Prostate gland (tissue), 2 donors: ENCODE data around the gene NGRN. TPM values are rescaled to one million over a fixed set of nuclear protein-coding genes. Genes with fewer than 3 reads are reported as not detected.
"Not testable (repeated sequence)": the region's sequence is repeated elsewhere in the genome, so short reads cannot be mapped to it uniquely, and the experiment has no call there.

ENCODE experiments used
- DNase-seq: peaks from one replicate; pipeline ENCODE4 v3.0.0-alpha.2; 2019; ENCODE audit warnings: low spot score
- H3K27ac ChIP-seq, 2 donors: fragments of 200-600 bp; sonication (generic); 2 replicates each; pipeline ENCODE4 v1.5.1; 2017 to 2019
- H3K27me3 ChIP-seq: fragments of 200-600 bp; sonication (generic); replicated peaks from 2 replicates; pipeline ENCODE4 v1.5.1; 2019; ENCODE audit not compliant: insufficient read depth
- H3K36me3 ChIP-seq, 2 donors: fragments of 200-600 bp; sonication (generic); 1 replicate in 1 of 2; 2 replicates in 1 of 2; pipeline versions ENCODE4 v1.5.1 to v1.8.1; 2017 to 2019
- H3K4me1 ChIP-seq: fragments of 200-600 bp; sonication (generic); replicated peaks from 2 replicates; pipeline ENCODE4 v1.5.1; 2019
- H3K4me3 ChIP-seq, 2 donors: fragments of 200-600 bp; sonication (generic); 2 replicates each; pipeline ENCODE4 v1.5.1; 2017 to 2019
- H3K9me3 ChIP-seq: fragments of 200-600 bp; sonication (generic); 2 replicates; pipeline ENCODE4 v1.5.1; 2017
- CTCF ChIP-seq, 4 experiments: fragments of 200-600 bp in 2 of 4; fragments of 450-650 bp in 2 of 4; sonication (generic) in 2 of 4; IDR thresholded peaks; 1 replicate in 3 of 4; 2 replicates in 1 of 4; pipeline ENCODE4 v1.5.1; 2016 to 2019; ENCODE audit warnings: antibody characterized with exemption in 4 of 4, mild to moderate bottlenecking in 2 of 4, moderate library complexity in 2 of 4
- POLR2A ChIP-seq: fragments of 450-650 bp; IDR thresholded peaks from one replicate; pipeline ENCODE4 v1.6.1; 2016; ENCODE audit warnings: antibody characterized with exemption, mild to moderate bottlenecking
- POLR2AphosphoS5 ChIP-seq: sonication (generic); formaldehyde crosslinking; IDR thresholded peaks from one replicate; pipeline ENCODE4 v1.6.1; 2017; ENCODE audit warnings: antibody characterized with exemption
- WGBS: methylation state at CpG from one replicate; pipeline ENCODE4 v1.1.5; 2018; 5-methylcytosine and 5-hydroxymethylcytosine counted together
- intact Hi-C: fragments of 100-400 bp; cut with DNase I; formaldehyde crosslinking; loops from one replicate; pipeline ENCODE4 v1.14.2; 2022
- total RNA-seq, 2 donors: library from RNA; depleted of rRNA; stranded (reverse); fragments of >200 nt; gene quantifications; one replicate each; pipeline ENCODE4 v1.1.0, GENCODE V29; 2016

The NGRN gene
- total RNA-seq, 2 donors from 2014 or later = 102 to 108 TPM

- Histone ChIP-seq H3K9me3 (no peaks in the 10 kb centered on the region), H3K4me3 (no peak overlapping the region), H3K27ac (no peak overlapping the region), H3K36me3 (no peaks in the 10 kb centered on the region), H3K4me1 (no peaks in the 10 kb centered on the region), H3K27me3 (no peaks in the 10 kb centered on the region)
- intact Hi-C loops = no loop called here
- DNase-seq = no peak
- 78% methylated on average over 7 of the region's 7 CpGs for WGBS
- TF ChIP-seq POLR2A = no peak
- no peak for TF ChIP-seq CTCF (IDR thresholded peaks at IDR 0.05)
- no peak for TF ChIP-seq POLR2AphosphoS5
These were observed 7.7 kb upstream of the NGRN start for GRCh38 chr15:90257776-90258175.

- H3K4me1 ChIP-seq = no peaks in the 10 kb centered on the region
- H3K9me3 ChIP-seq = no peaks in the 10 kb centered on the region
- H3K27ac ChIP-seq = no peak overlapping the region
- H3K4me3 ChIP-seq = no peak overlapping the region
- no peaks in the 10 kb centered on the region for H3K27me3 ChIP-seq
- intact Hi-C loops = no loop called here
- no peak for DNase-seq
- no peak for TF ChIP-seq CTCF (IDR thresholded peaks at IDR 0.05)
- TF ChIP-seq POLR2A = no peak
- TF ChIP-seq POLR2AphosphoS5 = no peak
- H3K36me3 ChIP-seq = no peaks in the 10 kb centered on the region
- WGBS = 82% methylated on average over 5 of the region's 5 CpGs
These were observed 5.9 kb upstream of the NGRN start for GRCh38 chr15:90259524-90259923.

GRCh38 chr15:90260731-90261130 lies 4.7 kb upstream of the NGRN start:
- intact Hi-C loops, H3K36me3 ChIP-seq, H3K4me3 ChIP-seq, H3K27ac ChIP-seq, DNase-seq, H3K9me3 ChIP-seq, H3K27me3 ChIP-seq, H3K4me1 ChIP-seq: not testable (repeated sequence)
- 87% methylated on average over 6 of the region's 6 CpGs for WGBS

- intact Hi-C loops = no loop called here
- Histone ChIP-seq H3K4me1 (no peaks in the 10 kb centered on the region), H3K4me3 (no peak overlapping the region), H3K27me3 (no peaks in the 10 kb centered on the region), H3K27ac (no peak overlapping the region), H3K36me3 (no peaks in the 10 kb centered on the region), H3K9me3 (no peaks in the 10 kb centered on the region)
- TF ChIP-seq POLR2A = no peak
- no peak for TF ChIP-seq POLR2AphosphoS5
- TF ChIP-seq CTCF (IDR thresholded peaks at IDR 0.05) = no peak
- DNase-seq = no peak
- WGBS = 90% methylated on average over 5 of the region's 5 CpGs
These were observed 3.7 kb upstream of the NGRN start for GRCh38 chr15:90261811-90262210.

GRCh38 chr15:90262426-90262825 lies 3.0 kb upstream of the NGRN start:
- Histone ChIP-seq H3K27ac (no peak overlapping the region), H3K4me3 (no peak overlapping the region), H3K36me3 (no peaks in the 10 kb centered on the region), H3K4me1 (peaks cover 5% of the 10 kb centered on the region), H3K27me3 (no peaks in the 10 kb centered on the region), H3K9me3 (no peaks in the 10 kb centered on the region)
- no peak for TF ChIP-seq POLR2AphosphoS5
- TF ChIP-seq POLR2A = no peak
- no peak for TF ChIP-seq CTCF (IDR thresholded peaks at IDR 0.05)
- intact Hi-C loops = no loop called here
- WGBS = 80% methylated on average over 5 of the region's 5 CpGs
- no peak for DNase-seq
